Lung (tissue), 12 donors: ENCODE data around the gene RXRA. TPM values are rescaled to one million over a fixed set of nuclear protein-coding genes. Genes with fewer than 3 reads are reported as not detected.

Source experiments
- ATAC-seq: fragments of 200-7000 bp; cut with Tn5 transposase; one replicate; pipeline ENCODE4 v1.9.1; 2020; ENCODE audit warnings: moderate number of reproducible peaks; ENCODE audit not compliant: insufficient read depth, low FRiP score
- DNase-seq, 3 donors: peaks; one replicate each; pipeline ENCODE4 v3.0.0-alpha.2; 2013 to 2017
- H3K27ac ChIP-seq, 2 donors: one replicate each; pipeline ENCODE4 v1.5.1; 2013; ENCODE audit warnings: mild to moderate bottlenecking in 2 of 2, moderate library complexity in 2 of 2, control low read depth in 1 of 2, inconsistent platforms in 1 of 2, low read depth in 1 of 2, low read length in 1 of 2
- H3K27me3 ChIP-seq, 3 donors: one replicate each; pipeline ENCODE4 v1.5.1; 2013; ENCODE audit warnings: low read length in 2 of 3; ENCODE audit not compliant: control insufficient read depth in 3 of 3, insufficient read depth in 3 of 3
- H3K36me3 ChIP-seq, 4 donors: one replicate each; pipeline ENCODE4 v1.5.1; 2013; ENCODE audit warnings: low read length in 4 of 4, mild to moderate bottlenecking in 1 of 4, moderate library complexity in 1 of 4; ENCODE audit not compliant: control insufficient read depth in 4 of 4, insufficient read depth in 4 of 4
- H3K4me1 ChIP-seq, 5 donors: one replicate each; pipeline ENCODE4 v1.5.1; 2013; ENCODE audit warnings: low read length in 5 of 5, mild to moderate bottlenecking in 2 of 5, moderate library complexity in 1 of 5; ENCODE audit not compliant: control insufficient read depth in 5 of 5, insufficient read depth in 5 of 5
- H3K4me3 ChIP-seq: one replicate; pipeline ENCODE4 v1.5.1; 2013; ENCODE audit warnings: mild to moderate bottlenecking, control low read depth, moderate library complexity
- H3K9ac ChIP-seq, 2 donors: one replicate each; pipeline ENCODE4 v1.5.1; 2013; ENCODE audit warnings: low read length in 2 of 2, control low read depth in 1 of 2; ENCODE audit not compliant: insufficient read depth in 1 of 2
- H3K9me3 ChIP-seq, 4 donors: one replicate each; pipeline ENCODE4 v1.5.1; 2013; ENCODE audit warnings: low read length in 3 of 4, mild to moderate bottlenecking in 1 of 4, moderate library complexity in 1 of 4; ENCODE audit not compliant: control insufficient read depth in 4 of 4, insufficient read depth in 3 of 4
- WGBS, 2 donors: extraction: QIAGEN DNeasy Blood & Tissue Kit; methylation state at CpG; one replicate each; pipeline ENCODE4 v1.1.7; 2013; 5-methylcytosine and 5-hydroxymethylcytosine counted together
- polyA plus RNA-seq, 2 donors: library from polyadenylated mRNA; stranded (reverse); fragments of 200-250 nt; gene quantifications; one replicate each; pipeline ENCODE4 v1.2.1, GENCODE V29; 2013
- total RNA-seq, 2 donors: library from RNA; depleted of rRNA in 1 of 2; stranded (reverse); fragments of >200 nt in 1 of 2; gene quantifications; one replicate each; pipeline ENCODE4 v1.2.1, GENCODE V29; 2014 to 2021
- TF ChIP-seq, protein P1 (sequence below): IDR thresholded peaks from 2 replicates; pipeline ENCODE4 v1.5.1; 2012; ENCODE audit warnings: mild to moderate bottlenecking; ENCODE audit errors: control extremely low read depth, extremely low read depth
- donor health status: control.
- donor health status: control.
- donor health status: Bipolar disorder and iron deficiency.
- donor health status: healthy.
- donor health status: DM: yes; HTN: yes; CAD: no.

The RXRA gene
- total and polyA plus RNA-seq, 4 donors = 24.2 to 85.2 (median 52.2) TPM

- H3K9ac ChIP-seq = no peak overlapping the region
- H3K9me3 ChIP-seq = no peaks in the 10 kb centered on the region
- 62 to 80% methylated on average over 7 of the region's 7 CpGs for WGBS, 2 donors
- DNase-seq (no peak), ATAC-seq (no peak)
- H3K27ac ChIP-seq = peak overlapping the region; percentile 39 to 79
- no peaks in the 10 kb centered on the region for H3K36me3 ChIP-seq
- no peak overlapping the region for H3K4me3 ChIP-seq
- no peaks in the 10 kb centered on the region for H3K27me3 ChIP-seq
- TF ChIP-seq, protein P1, sequence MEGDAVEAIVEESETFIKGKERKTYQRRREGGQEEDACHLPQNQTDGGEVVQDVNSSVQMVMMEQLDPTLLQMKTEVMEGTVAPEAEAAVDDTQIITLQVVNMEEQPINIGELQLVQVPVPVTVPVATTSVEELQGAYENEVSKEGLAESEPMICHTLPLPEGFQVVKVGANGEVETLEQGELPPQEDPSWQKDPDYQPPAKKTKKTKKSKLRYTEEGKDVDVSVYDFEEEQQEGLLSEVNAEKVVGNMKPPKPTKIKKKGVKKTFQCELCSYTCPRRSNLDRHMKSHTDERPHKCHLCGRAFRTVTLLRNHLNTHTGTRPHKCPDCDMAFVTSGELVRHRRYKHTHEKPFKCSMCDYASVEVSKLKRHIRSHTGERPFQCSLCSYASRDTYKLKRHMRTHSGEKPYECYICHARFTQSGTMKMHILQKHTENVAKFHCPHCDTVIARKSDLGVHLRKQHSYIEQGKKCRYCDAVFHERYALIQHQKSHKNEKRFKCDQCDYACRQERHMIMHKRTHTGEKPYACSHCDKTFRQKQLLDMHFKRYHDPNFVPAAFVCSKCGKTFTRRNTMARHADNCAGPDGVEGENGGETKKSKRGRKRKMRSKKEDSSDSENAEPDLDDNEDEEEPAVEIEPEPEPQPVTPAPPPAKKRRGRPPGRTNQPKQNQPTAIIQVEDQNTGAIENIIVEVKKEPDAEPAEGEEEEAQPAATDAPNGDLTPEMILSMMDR = no peak
- H3K4me1 ChIP-seq = peaks cover 9 to 67% (median 56%) of the 10 kb centered on the region in 5 donors
Measured at GRCh38 chr9:134329576-134329855, 3.3 kb downstream of the RXRA start.

DNA sequence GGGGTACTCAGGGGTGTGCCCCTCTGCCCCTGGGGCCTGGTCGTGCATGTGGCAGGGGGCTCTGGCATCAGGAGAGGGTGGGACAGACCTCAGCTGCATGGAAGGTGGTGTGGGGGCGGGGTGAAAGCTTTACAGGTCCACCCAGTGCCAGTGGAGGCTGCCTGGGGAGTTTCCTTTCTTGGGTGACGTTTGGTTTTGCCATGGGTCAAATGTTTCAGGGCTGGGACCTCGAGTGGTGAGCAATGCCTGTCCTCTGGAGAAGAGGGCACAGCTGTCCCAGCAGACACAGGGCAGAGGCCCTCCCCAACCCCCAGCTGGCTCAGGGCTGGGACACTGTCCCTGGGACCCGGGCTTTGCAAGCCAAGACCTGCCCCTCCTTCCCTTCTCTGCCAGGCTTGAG is 3.6 kb downstream of the RXRA start:
- TF ChIP-seq, protein P1 = no peak
- Histone ChIP-seq H3K36me3 (no peaks in the 10 kb centered on the region), H3K27ac (peak overlapping the region; percentile 39 to 79), H3K27me3 (no peaks in the 10 kb centered on the region), H3K9ac (no peak overlapping the region), H3K4me3 (no peak overlapping the region), H3K9me3 (no peaks in the 10 kb centered on the region), H3K4me1 (peaks cover 9 to 64% (median 52%) of the 10 kb centered on the region in 5 donors)
- WGBS, 2 donors = 40 to 56% methylated on average over 5 of the region's 5 CpGs
- ATAC-seq = no peak
- DNase-seq = no peak

DNA sequence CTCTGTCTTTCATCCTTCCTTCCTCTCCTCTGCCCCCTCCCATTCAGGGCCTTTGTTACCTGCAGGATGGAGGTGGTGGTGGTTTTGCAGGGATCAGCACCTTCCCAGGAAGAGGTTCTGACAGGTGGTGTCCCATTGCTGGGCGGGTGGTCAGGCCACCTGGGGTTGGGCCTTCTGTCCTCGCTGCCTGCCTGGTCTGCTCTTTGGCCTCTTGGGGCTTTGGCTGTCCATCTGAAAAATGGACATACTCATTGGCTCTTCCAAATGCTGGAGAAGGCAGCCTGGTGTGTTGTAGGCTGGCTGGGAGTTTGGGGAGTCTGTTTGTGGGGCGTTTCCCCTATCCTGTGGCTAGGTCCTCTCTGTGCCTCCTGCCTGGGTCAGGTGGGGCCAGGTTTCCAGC is 4.3 kb downstream of the RXRA start:
- ATAC-seq = no peak
- no peak for DNase-seq
- Histone ChIP-seq H3K27ac (no peak overlapping the region), H3K27me3 (no peaks in the 10 kb centered on the region), H3K4me1 (peaks cover 9 to 61% (median 50%) of the 10 kb centered on the region in 5 donors), H3K9me3 (no peaks in the 10 kb centered on the region), H3K9ac (no peak overlapping the region), H3K36me3 (no peaks in the 10 kb centered on the region), H3K4me3 (no peak overlapping the region)
- TF ChIP-seq, protein P1 = no peak
- WGBS, 2 donors = 84 to 86% methylated on average over 3 of the region's 3 CpGs
